NCI-H2081 (cell line): Measurements from ENCODE around the gene ABHD12B.
A peak's percentile ranks its signal among the peaks of the same experiment; 100 is the strongest.
"Not testable (repeated sequence)": the region's sequence is repeated elsewhere in the genome, so short reads cannot be mapped to it uniquely, and the experiment has no call there.

Experiments used
- DNase-seq, 2 experiments: peaks; one replicate each; lab custom pipeline; 2025; lab: John Stamatoyannopoulos, UW

ABHD12B gene

DNA sequence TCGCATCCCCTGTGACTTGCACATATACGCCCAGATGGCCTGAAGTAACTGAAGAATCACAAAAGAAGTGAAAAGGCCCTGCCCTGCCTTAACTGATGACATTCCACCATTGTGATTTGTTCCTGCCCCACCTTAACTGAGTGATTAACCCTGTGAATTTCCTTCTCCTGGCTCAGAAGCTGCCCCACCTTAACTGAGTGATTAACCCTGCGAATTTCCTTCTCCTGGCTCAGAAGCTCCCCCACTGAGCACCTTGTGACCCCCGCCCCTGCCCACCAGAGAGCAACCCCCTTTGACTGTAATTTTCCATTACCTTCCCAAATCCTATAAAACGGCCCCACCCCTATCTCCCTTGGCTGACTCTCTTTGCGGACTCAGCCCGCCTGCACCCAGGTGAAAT, 24.6 kb downstream of the ABHD12B start:
- DNase-seq, result not testable (repeated sequence)

DNA sequence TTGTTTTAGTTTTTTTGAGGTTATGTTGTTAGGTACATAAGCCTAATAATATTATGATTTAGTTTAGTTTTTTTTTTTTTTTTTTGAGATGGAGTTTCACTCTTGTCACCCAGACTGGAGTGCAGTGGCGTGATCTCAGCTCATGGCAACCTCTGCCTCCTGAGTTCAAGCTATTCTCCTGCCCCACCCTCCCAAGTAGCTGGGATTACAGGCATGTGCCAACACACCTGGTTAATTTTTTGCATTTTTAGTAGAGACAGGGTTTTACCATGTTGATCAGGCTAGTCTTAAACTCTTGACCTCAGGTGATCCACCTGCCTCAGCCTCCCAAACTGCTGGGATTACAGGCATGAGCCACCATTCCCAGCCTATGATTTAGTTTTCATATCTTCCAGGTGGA, 25.2 kb downstream of the ABHD12B start:
- DNase-seq, result not testable (repeated sequence)

DNA sequence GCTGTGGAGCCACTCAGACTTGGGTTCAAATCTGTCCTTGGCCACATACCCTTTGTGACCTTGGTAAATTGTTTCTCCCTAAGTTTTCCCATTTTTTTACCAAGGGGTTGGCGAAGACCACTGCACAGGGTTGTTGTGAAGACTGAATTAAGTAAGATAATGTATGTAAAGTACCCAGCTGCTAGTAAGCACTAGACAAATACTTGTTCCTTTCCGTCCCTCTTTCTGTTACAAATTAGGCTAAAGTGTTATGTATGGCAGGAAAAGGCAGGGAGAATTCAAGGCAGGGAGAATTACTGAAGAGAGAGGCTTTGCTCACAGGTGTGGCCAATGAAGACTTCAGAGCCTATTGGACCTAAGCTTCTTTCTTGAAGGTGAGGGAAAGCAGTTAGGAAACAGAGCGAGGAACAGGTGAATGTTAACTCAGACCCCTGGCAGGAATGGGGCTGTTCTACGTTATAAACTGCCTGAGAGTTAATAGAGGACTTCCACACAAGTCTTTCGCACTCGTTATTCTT, 25.9 kb downstream of the ABHD12B start:
- no peak for DNase-seq

DNA sequence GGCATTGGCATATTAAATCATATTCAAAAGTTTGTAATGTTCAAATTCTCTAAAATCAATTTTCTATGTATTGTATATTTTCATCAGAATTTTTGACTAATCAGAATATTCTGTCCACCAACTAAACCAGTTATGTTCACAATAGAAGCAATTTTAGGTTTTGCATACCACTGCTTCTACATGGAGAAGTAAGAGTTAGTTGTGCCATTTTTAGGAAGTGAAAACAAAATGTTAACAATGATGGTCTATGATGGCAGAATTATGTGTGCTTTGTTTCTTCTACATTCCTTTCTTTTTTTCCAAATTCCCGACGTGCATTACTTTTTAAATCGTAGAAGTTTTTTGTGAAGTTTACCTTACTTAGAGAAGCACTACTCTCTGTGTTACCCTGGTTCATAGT, 29.5 kb downstream of the ABHD12B start:
- DNase-seq, result no peak

DNA sequence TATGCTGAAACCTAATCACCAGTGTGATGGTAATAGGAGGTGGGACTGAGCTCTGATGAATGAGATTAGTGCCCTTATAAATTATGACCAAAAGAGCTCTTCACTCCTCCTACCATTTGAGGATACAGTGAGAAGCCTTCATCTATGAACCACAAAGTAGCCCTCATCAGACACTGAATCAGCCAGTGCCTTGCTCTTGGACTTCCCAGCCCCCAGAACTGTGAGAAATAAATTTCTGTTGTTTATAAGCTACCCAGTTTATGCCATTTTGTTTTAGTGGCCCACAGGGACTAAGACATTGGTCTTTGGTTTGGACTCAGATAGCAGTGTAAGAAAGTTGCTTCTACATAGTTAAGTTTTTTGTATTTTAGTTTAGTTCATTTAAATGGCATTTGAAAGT, 32.9 kb downstream of the ABHD12B start:
- DNase-seq, result no peak

DNA sequence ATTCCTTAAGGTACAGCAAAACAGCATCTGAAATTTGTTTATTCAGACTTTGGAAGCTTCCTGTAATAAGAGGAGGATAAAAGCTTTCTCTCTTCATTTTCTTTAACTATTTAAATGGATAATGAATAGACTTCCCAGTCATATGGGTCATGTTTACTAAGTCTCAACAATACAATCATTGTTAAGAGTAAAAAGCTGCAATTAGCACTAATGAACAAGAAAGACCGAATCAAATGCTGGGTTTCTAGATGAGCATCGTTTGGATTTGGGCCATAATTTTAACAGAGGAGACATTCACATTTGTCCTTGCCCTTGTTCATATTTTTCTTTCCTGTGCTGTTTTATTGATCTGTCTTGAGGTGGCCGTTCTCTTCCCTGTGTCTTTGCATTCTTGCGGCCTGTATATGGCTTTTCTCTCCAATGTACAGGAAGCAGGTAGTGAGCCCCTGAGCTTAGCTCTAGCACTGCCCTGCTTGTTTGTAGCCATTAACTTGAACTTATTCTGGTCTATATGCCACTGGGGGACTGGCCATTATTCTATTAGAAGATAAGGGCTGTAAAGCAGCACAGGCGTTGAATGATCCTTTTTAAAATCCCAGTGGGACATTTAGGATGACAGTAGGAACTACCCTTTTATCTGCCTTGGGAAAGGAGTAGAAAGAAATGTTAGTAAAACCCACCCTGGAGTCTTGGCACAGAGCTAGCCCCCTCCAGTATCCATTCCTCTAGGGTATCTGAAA, 34.6 kb downstream of the ABHD12B start:
- no peak for DNase-seq

DNA sequence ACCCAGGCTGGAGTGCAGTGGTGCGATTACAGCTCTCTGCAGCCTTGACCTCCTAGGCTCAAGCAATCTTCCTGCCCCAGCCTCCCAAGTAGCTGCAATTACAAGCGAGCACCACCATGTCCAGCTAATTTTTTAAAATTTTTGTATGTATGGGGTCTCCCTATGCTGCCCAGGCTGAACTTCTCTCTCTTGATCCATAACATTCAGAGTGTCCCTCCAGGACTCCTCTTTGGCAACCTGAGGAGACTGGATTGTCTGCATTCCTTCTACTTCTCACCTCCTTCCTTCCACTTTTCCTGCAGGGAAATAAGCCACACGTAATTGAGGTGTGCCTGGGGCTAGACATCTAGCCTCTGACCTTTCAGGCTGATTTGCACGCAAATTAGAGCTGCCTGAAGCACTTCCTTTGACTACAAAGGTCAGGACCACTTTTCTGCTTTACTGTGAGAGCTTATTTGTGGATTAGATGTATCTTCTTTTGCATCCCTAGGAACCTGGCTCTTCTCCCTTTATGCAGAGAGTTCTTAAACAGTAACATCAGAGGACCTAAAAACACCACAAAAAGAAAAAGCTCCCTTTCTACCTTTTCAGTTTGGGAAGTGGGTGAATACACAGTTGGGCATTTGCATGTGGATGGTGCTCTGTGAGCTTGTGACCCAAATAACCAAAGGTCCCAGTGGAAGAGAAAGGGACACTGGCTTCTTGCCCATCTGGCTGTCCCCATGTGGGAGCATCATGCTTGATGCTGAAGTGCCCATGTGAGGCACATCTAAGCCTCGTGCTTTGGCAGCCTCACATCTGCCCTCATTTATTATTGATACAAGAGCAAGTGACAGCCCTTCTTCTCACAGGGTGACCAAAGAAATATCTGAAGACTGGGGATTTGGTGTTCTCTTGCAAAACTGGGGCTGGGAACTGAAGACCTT, 38.9 kb downstream of the ABHD12B start:
- no peak for DNase-seq

DNA sequence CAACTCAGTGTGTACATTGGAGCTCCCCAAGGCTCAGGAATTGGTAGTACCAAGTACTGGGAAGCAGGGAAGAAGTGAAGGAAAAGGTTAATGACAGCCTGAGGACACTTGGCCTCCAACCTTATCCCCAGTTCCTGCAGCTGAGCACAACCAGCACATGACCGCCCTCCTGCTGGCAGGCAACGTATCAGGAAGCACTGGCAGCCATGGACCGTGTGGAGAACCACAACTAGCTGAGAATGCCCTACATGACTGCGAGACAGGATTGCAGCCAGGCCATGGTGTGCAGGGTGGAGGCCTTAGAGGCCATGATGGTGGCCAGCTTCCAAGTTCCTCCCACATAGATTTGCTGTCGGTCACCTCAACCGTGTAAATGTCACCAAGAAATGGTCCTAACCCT, 45.6 kb downstream of the ABHD12B start:
- no peak for DNase-seq

DNA sequence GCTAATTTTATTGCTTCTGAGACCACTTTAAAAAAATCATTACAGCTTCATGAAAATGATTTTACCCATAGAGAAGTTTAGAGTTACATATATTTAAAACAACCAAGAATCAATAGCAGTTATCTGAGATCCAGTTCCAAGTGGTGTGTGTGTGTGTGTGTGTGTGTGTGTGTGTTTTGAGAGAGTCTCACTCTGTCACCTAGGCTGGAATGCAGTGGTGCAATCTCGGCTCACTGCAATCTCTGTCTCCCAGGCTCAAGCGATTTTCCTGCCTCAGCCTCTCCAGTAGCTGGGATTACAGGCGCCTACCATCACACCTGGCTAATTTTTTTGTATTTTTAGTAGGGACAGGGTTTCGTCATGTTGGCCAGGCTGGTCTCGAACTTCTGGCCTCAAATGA, 47.7 kb downstream of the ABHD12B start:
- not testable (repeated sequence) for DNase-seq

DNA sequence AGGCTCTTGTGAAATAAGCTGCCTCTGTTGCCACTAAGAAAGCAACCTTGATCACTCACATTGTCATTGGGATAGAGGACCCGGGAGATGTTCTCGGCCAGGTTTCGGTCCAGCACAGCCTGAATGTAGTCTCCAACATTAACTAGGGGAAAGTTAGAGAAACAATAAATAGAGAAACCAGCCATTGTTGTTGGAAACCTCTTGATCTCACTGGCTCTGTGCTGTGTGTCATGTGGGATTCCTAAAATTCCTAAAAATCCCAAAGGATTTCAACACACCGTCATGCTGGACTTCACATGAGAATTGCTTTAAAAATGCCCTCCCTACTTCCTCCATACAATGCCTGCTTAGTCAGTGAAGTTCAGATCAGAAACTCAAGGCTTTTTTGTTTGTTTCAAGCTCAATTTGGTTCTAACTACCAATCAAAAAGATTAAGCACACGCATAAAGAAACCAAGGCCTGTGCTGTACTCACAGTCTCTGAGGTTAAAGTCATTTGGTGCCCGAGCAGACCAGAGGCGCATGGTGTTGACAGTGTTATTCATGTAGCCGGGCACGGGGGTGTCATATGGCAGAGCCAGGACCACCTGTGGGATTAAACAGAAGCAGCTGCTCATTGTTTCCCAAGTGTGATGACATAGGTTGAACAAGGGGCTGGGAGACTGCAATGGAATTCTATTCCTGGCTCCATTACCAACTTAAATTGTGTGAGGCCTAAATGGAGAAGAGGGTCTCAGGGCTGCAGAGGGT, 48.8 kb downstream of the ABHD12B start:
- DNase-seq, result peak in 1 of 2 experiments; percentile 9

DNA sequence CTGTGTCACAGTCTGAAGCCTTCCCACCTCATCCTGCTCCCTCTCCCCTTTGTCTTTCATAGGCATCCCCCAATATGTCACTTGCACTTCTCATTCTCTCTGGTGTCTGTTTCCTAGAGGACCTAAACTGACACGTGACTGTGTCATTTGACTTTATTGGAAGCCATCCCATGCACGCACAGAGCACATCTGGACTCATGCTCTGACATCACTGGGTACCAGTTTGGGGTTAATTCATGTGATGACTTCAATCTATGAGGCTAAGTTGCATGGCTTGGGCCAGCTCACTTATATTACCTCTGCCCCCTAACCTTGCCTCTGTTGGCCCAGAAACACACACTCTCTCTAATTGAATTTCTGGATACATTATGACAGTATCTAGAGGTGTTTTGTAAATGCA, 51.0 kb downstream of the ABHD12B start:
- no peak for DNase-seq

DNA sequence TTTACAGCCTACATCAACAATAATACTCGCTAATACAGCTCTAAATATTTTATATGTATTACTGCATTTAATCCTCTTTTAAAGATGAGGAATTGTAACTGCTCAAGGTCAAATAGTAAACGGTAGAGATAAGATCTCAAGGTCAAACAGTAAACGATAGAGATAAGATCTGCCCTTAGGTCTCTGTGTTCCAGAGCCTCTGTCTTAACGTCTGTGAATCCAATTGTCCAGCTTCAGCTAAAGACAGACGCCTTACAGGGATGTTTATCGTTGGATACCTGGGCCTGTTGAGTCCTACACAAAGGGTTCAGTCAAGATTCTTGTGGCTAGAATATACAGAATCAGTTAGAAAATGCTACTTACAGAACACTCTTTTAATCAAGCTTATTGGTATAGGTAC, 52.4 kb downstream of the ABHD12B start:
- no peak for DNase-seq

DNA sequence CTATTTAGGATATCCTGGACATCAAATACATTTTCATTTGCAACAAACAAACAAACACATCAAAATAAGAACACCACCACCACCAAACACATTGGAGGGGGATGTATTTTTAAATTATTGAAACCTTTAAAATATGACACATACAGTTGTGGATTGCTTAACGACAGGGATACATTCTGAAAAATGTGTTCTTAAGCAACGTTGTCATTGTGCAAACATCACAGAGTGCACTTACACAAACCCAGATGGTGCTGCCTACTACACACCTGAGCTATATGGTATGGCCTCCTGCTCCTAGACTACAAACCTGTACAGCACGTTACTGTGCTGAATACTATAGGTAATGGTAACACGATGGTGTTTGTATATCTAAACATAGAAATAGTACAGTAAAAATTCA, 53.0 kb downstream of the ABHD12B start:
- DNase-seq, result no peak

DNA sequence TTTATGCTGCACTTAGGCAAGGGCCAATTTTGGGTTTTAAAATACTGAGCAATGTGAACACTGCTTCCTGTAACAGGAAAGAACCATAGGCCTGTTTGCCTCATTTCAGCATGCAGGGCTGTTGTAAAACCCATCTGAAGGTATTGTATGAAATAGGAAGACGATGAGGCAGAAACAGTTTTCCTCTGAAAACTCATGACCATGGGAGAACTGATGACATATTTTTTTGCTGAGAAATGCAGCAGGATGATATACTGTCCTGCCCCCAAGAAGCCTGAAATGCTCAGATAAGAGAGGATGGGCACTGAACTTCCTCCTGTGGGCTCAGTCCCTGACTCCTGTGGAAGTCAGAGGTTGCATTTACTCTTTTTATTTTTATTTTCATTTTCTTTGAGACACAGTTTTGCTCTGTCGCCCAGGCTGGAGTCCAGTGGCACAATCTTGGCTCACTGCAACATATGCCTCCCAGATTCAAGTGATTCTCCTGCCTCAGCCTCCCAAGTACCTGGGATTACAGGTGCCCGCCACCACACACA, 55.1 kb downstream of the ABHD12B start:
- no peak for DNase-seq

DNA sequence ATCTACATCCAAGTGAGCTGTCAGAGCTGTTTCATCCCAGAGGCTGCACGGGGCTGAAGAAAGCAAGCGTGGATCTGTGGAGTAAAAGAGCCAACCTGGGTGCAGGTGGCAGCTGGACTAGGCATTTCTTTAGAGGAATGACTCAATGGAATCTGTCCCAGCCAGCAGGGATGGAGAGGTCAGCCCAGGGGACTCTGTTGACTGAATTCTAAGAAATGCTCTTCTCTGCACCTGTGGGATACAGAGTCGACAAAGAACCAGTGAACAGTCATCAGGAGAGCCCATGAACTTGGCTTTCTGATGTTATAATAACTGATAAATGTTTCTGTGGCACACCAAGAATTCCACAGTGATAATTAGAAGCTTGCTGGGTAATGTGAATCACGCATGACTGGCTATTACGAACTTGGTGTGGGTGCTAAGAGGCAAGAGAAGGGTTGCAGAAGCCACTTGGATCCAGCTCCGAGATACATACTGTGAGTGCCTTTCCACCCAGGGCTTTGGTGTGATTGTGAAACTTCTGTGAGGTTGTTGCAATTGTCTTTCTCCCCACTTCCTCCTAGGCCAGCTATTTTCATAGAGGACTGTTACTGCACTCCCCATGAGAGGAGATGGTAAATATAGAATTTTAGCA, 56.3 kb downstream of the ABHD12B start:
- DNase-seq, result no peak

DNA sequence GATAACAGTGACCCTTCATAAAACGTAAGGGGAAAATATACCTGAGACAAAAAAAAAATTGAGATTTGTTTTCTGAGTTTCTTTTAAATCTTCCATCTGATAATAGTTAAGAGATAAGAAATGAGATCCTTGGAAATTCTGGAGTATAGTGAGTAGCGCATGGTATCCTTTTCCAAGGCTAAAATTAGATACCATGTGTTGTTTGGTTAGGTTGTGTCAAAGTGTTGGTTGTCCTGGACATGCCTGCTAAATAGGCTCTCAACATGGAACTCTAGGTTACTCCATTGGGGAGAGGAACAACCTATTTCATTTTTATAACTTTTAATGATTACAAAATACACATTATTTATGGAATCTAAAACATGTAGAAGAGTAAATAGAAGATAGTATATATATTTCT, 57.7 kb downstream of the ABHD12B start:
- no peak for DNase-seq

DNA sequence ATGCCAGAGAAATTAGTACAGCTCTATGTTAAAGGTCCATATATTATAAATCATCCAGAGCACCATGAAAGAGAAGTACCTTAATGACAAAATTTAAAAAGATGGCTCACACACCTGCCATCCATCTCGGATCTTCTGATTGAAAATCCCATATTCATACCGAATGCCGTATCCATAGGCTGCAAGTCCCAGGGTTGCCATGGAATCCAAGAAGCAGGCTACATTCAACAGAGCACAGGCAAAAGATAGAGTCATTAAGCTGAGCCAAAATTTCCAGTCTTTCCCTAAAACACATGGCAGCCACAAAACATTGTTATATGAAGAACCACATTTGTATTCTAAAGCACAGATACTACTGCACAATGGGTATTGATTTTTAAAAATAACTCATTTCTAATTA, 59.7 kb downstream of the ABHD12B start:
- no peak for DNase-seq

DNA sequence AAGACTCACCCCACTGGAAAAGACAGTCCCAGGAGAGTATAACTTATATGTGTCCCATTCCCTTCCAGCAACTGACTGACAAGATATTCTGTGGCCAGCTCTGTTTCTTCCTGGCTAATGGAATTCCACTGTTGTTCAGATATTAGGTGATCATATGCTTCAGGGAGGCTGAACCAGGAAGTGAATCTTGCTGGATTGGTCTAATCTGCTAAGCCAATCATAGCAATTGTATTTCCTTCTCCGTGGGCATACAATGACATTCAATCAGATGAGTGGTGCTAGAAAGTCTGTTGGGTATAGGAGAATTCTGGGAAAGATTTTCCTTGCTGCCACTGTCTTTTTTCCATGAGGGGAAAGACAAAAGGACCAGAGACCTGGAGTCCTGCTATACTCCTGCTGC, 60.3 kb downstream of the ABHD12B start:
- DNase-seq, result no peak

DNA sequence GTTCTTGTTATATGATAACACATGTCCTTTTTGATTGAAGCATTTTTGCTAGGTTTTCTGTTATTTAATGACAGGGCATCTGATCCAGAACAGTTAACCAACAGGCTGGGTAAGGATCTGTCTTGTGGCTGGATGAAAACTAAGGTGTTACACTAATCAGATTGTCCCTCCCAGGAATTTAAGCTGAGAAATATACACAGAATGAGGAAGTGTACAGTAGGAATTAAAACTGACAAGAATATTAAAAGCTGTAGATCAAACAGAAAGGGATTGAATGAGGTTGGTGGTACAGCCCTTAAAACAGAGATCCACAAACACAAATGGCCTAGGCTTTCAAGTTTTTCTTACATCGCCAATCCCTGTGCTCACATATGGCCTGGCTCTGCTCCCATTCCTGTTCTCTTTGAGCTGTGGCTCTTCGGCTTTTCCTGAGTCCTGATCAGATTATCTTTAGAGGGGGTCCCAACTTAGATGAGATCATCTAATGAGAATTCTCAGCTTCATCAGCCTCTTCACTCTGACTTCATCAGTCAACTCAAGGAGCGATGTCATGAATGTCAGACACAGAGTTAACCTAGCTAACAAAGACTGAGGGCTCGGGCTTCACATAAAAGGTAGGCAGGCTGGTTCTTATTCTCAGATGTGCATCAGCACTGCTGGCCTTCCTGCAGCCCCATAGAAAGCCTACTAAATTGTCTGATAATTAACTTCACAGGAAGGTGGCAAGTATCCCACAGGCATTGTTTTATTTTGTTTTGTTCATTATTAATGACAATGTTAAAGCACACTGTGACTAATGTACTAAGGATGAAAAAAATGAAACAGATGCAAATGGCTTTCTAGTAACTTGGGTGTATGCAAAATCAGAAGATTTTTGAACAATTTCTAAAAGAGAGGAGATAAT, 61.0 kb downstream of the ABHD12B start:
- no peak for DNase-seq
